Chondrocyte (in vitro differentiated cells): ENCODE measurements around the gene CTSH. TPM values are rescaled to one million over a fixed set of nuclear protein-coding genes. Genes with fewer than 3 reads are reported as not detected.

Source experiments
- DNase-seq: peaks from one replicate; pipeline ENCODE4 v3.0.0; 2021; ENCODE audit warnings: mixed read lengths, low spot score
- H3K27ac Mint-ChIP-seq: one replicate; pipeline ENCODE4 v1.8.0; 2021; ENCODE audit warnings: mild to moderate bottlenecking, moderate library complexity, mixed read lengths; ENCODE audit not compliant: unreplicated experiment
- H3K27me3 Mint-ChIP-seq: 2 replicates; pipeline ENCODE4 v1.8.0; 2021; ENCODE audit warnings: low read depth, mixed read lengths
- H3K36me3 Mint-ChIP-seq: 2 replicates; pipeline ENCODE4 v1.8.0; 2021; ENCODE audit warnings: low read depth, mixed read lengths
- H3K4me1 Mint-ChIP-seq: 2 replicates; pipeline ENCODE4 v1.8.0; 2021; ENCODE audit warnings: low read depth, mild to moderate bottlenecking, mixed read lengths
- H3K4me3 Mint-ChIP-seq: one replicate; pipeline ENCODE4 v1.8.0; 2021; ENCODE audit warnings: mild to moderate bottlenecking, moderate library complexity, mixed read lengths; ENCODE audit not compliant: unreplicated experiment
- H3K9me3 Mint-ChIP-seq: 2 replicates; pipeline ENCODE4 v1.8.0; 2021; ENCODE audit warnings: low read depth, mixed read lengths
- total RNA-seq: library from RNA; stranded (reverse); gene quantifications from 3 replicates; pipeline ENCODE4 v1.2.1, GENCODE V29; 2021
- TF ChIP-seq, protein P1 (sequence below): fragments of 200-600 bp; sonication (generic); IDR thresholded peaks from 2 replicates; pipeline ENCODE4 v1.5.0; 2021; ENCODE audit warnings: antibody characterized with exemption, mild to moderate bottlenecking, moderate library complexity

The CTSH gene
- total RNA-seq, 1 donor from 2014 or later = 22.5 TPM

DNA sequence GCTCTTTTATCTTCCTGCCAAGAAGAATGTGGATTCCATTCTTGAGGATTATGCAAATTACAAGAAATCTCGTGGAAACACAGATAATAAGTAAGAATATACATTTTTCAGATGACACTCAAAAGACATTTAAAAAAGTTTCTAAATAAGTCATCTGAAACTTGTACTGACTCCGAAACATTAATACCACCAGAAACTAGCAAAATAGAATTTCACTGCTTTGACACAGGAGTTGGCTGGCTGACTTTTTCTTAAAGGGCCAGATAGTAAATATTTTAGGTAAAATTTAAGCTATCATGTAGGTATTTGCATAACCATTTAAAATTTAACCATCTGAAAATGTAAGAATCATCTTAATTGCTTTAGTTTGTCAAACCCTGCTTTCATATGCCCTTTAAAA is 51.3 kb downstream of the CTSH start:
- peaks cover 19% of the 10 kb centered on the region for H3K4me1 Mint-ChIP-seq
- H3K9me3 Mint-ChIP-seq = no peaks in the 10 kb centered on the region
- TF ChIP-seq, protein P1, sequence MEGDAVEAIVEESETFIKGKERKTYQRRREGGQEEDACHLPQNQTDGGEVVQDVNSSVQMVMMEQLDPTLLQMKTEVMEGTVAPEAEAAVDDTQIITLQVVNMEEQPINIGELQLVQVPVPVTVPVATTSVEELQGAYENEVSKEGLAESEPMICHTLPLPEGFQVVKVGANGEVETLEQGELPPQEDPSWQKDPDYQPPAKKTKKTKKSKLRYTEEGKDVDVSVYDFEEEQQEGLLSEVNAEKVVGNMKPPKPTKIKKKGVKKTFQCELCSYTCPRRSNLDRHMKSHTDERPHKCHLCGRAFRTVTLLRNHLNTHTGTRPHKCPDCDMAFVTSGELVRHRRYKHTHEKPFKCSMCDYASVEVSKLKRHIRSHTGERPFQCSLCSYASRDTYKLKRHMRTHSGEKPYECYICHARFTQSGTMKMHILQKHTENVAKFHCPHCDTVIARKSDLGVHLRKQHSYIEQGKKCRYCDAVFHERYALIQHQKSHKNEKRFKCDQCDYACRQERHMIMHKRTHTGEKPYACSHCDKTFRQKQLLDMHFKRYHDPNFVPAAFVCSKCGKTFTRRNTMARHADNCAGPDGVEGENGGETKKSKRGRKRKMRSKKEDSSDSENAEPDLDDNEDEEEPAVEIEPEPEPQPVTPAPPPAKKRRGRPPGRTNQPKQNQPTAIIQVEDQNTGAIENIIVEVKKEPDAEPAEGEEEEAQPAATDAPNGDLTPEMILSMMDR = no peak
- no peaks in the 10 kb centered on the region for H3K27me3 Mint-ChIP-seq
- no peak for DNase-seq
- H3K36me3 Mint-ChIP-seq = peaks cover 51% of the 10 kb centered on the region
- no peak overlapping the region for H3K4me3 Mint-ChIP-seq
- H3K27ac Mint-ChIP-seq = peak overlapping the region; percentile 41

DNA sequence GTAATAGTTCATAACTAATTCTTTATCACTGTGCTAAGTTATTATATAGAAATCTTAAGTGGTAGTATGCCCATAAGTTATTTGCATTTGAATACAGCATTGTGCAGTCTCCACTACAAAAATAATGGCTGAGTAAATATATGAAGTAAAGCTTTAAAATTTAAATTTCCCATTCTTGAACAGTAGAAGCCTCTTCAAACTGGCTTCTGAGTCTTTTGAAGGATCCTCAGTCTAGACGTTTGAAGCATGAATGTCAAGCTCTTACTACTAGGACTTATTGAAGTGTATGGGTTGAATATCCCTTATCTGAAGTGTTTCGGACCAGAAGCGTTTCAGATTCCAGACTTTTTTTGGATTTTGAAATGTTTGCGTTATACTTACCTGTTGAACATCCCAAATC is 55.8 kb downstream of the CTSH start:
- no peaks in the 10 kb centered on the region for H3K9me3 Mint-ChIP-seq
- no peak for DNase-seq
- H3K4me3 Mint-ChIP-seq = no peak overlapping the region
- no peaks in the 10 kb centered on the region for H3K27me3 Mint-ChIP-seq
- peaks cover 37% of the 10 kb centered on the region for H3K4me1 Mint-ChIP-seq
- H3K36me3 Mint-ChIP-seq = peaks cover 49% of the 10 kb centered on the region
- TF ChIP-seq, protein P1 = no peak
- no peak overlapping the region for H3K27ac Mint-ChIP-seq

DNA sequence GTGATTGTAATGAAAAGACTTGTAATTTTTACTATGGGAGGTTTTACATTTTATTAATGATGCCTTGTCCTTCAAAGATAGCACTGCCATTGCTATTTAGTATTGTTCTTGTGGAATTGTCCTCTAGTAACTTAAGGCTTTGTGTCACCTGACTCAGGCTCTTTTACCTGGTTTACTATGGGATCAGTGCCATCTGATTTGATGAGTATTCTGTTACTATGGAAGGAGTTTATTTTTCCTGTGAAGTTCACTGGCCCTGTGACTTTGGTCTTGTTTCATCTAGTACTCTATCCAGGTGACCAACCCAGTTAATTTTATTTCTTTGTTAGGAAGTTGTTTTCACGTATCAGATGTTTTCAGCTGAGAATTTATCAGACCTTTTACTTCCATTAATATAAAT is 63.2 kb downstream of the CTSH start:
- DNase-seq = no peak
- no peaks in the 10 kb centered on the region for H3K9me3 Mint-ChIP-seq
- peaks cover 20% of the 10 kb centered on the region for H3K36me3 Mint-ChIP-seq
- H3K27me3 Mint-ChIP-seq = no peaks in the 10 kb centered on the region
- H3K4me3 Mint-ChIP-seq = no peak overlapping the region
- H3K27ac Mint-ChIP-seq = no peak overlapping the region
- H3K4me1 Mint-ChIP-seq = peaks cover 81% of the 10 kb centered on the region
- TF ChIP-seq, protein P1 = no peak

DNA sequence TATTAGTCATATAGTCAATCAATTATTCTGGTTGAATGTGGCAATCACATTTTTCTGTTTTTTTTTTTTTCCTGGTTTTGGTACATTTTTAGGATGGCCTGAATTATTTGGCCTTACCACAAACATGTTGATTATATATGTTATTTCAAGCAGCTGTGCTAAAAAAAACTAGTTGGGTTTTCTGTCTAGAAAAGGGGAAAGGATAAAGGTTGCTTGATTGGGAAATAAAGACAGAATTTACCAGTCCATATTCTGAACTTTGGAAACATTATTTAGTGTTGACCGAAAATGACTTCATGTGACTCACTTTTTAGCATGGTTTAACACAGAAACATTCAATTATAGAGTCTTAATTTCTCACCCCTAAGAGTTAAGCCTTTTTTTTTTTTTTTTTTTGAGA is 64.0 kb downstream of the CTSH start:
- Mint-ChIP-seq H3K27me3 (no peaks in the 10 kb centered on the region), H3K4me3 (no peak overlapping the region), H3K4me1 (peaks cover 83% of the 10 kb centered on the region), H3K27ac (peak overlapping the region; percentile 66), H3K9me3 (no peaks in the 10 kb centered on the region), H3K36me3 (peaks cover 15% of the 10 kb centered on the region)
- TF ChIP-seq, protein P1 = no peak
- no peak for DNase-seq

DNA sequence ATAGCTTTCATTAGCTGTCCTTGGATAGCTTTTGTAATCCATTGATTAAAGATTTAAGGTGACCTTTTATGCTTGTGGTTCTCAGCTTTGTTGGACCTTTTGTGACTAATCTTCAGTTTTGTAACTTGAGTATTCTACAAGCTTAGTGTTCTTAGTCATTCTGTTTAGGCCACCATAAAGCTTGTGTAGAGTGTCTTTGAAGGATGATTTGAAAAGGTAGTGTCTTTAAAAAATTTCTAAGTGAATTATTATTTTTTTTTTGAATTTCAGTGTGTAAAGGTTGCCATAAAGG is 64.7 kb downstream of the CTSH start:
- Mint-ChIP-seq H3K27ac (peak overlapping the region; percentile 55), H3K9me3 (no peaks in the 10 kb centered on the region), H3K36me3 (peaks cover 12% of the 10 kb centered on the region), H3K4me1 (peaks cover 86% of the 10 kb centered on the region), H3K4me3 (no peak overlapping the region), H3K27me3 (no peaks in the 10 kb centered on the region)
- DNase-seq = no peak
- TF ChIP-seq, protein P1 = no peak
